GM23338 (cell line): ENCODE data around the gene UQCC2. TPM values are rescaled to one million over a fixed set of nuclear protein-coding genes. Genes with fewer than 3 reads are reported as not detected.

Experiments
- ATAC-seq: fragments of 200-7000 bp; cut with Tn5 transposase; 3 replicates; pipeline ENCODE4 v1.9.1; 2020
- DNase-seq: peaks from one replicate; pipeline ENCODE4 v3.0.0-alpha.2; 2015; ENCODE audit warnings: low spot score
- H2AFZ ChIP-seq: fragments of 200-600 bp; sonication (generic); 2 replicates; pipeline ENCODE4 v1.8.0; 2016; ENCODE audit warnings: antibody characterized with exemption, mild to moderate bottlenecking, moderate library complexity
- H3F3A ChIP-seq: fragments of 200-600 bp; sonication (generic); replicated peaks from 2 replicates; pipeline ENCODE4 v1.8.0; 2017; ENCODE audit warnings: antibody characterized with exemption, mixed run types, low read depth
- H3K27ac ChIP-seq: fragments of 200-600 bp; sonication (generic); 2 replicates; pipeline ENCODE4 v1.6.1; 2016; ENCODE audit warnings: low read depth
- H3K27me3 ChIP-seq: fragments of 200-600 bp; sonication (generic); 2 replicates; pipeline ENCODE4 v1.8.0; 2016; ENCODE audit warnings: mild to moderate bottlenecking, mixed run types, moderate library complexity; ENCODE audit not compliant: insufficient read depth
- H3K36me3 ChIP-seq: fragments of 200-600 bp; sonication (generic); 2 replicates; pipeline ENCODE4 v1.8.0; 2016; ENCODE audit warnings: mild to moderate bottlenecking; ENCODE audit not compliant: insufficient read depth
- H3K4me1 ChIP-seq: fragments of 200-600 bp; sonication (generic); 2 replicates; pipeline ENCODE4 v1.8.0; 2016; ENCODE audit warnings: mild to moderate bottlenecking, moderate library complexity; ENCODE audit not compliant: insufficient read depth
- H3K4me2 ChIP-seq: fragments of 200-600 bp; sonication (generic); 2 replicates; pipeline ENCODE4 v1.7.1; 2017; ENCODE audit warnings: mixed run types
- H3K4me3 ChIP-seq: fragments of 200-600 bp; sonication (generic); 2 replicates; pipeline ENCODE4 v1.6.1; 2016; ENCODE audit warnings: mixed run types
- H3K79me2 ChIP-seq: fragments of 200-600 bp; sonication (generic); replicated peaks from 2 replicates; pipeline ENCODE4 v1.8.0; 2017; ENCODE audit warnings: mild to moderate bottlenecking; ENCODE audit not compliant: insufficient read depth
- H3K9me2 ChIP-seq: fragments of 200-600 bp; sonication (generic); 2 replicates; pipeline ENCODE4 v1.8.0; 2017; ENCODE audit not compliant: insufficient read depth
- H4K20me1 ChIP-seq: fragments of 200-600 bp; sonication (generic); replicated peaks from 2 replicates; pipeline ENCODE4 v1.8.0; 2017; ENCODE audit warnings: mild to moderate bottlenecking; ENCODE audit not compliant: insufficient read depth
- H3K27ac Mint-ChIP-seq: 2 replicates; pipeline ENCODE4 v1.8.0; 2020; ENCODE audit warnings: inconsistent platforms, mild to moderate bottlenecking, moderate library complexity, mixed read lengths
- H3K27me3 Mint-ChIP-seq: 3 replicates; pipeline ENCODE4 v1.8.0; 2022; ENCODE audit warnings: low read depth, mild to moderate bottlenecking, moderate library complexity, mixed read lengths, inconsistent platforms; ENCODE audit not compliant: insufficient read depth, poor library complexity
- H3K36me3 Mint-ChIP-seq: 3 replicates; pipeline ENCODE4 v1.8.0; 2021; ENCODE audit warnings: low read depth, mild to moderate bottlenecking, inconsistent platforms, moderate library complexity, mixed read lengths
- H3K4me1 Mint-ChIP-seq: 3 replicates; pipeline ENCODE4 v1.8.0; 2020; ENCODE audit warnings: mild to moderate bottlenecking, inconsistent platforms, mixed read lengths
- H3K4me3 Mint-ChIP-seq: 3 replicates; pipeline ENCODE4 v1.8.0; 2021; ENCODE audit warnings: moderate library complexity, mild to moderate bottlenecking, inconsistent platforms, mixed read lengths
- H3K9me3 Mint-ChIP-seq: 3 replicates; pipeline ENCODE4 v1.8.0; 2020; ENCODE audit warnings: moderate library complexity, mild to moderate bottlenecking, inconsistent platforms, mixed read lengths
- EZH2phosphoT487 ChIP-seq: fragments of 200-600 bp; sonication (generic); IDR thresholded peaks from one replicate; pipeline ENCODE4 v1.8.1; 2018; ENCODE audit warnings: antibody characterized with exemption; ENCODE audit not compliant: unreplicated experiment
- JUNB ChIP-seq: IDR thresholded peaks from one replicate; pipeline ENCODE4 v1.6.1; 2016; ENCODE audit warnings: antibody characterized with exemption; ENCODE audit not compliant: unreplicated experiment
- NANOG ChIP-seq: IDR thresholded peaks from 2 replicates; pipeline ENCODE4 v1.6.1; 2016; ENCODE audit warnings: antibody characterized with exemption, borderline replicate concordance
- POLR2AphosphoS5 ChIP-seq: IDR thresholded peaks from 2 replicates; pipeline ENCODE4 v1.6.1; 2016; ENCODE audit warnings: antibody characterized with exemption, low read depth
- STAT1 ChIP-seq: IDR thresholded peaks from one replicate; pipeline ENCODE4 v1.6.1; 2016; ENCODE audit warnings: antibody characterized with exemption; ENCODE audit not compliant: unreplicated experiment
- ZNF114 ChIP-seq: fragments of 250-450 bp; sonication (Bioruptor Pico); IDR thresholded peaks from 2 replicates; pipeline ENCODE4 v1.5.0; 2020; ENCODE audit warnings: mild to moderate bottlenecking, moderate library complexity
- ZNF331 ChIP-seq: fragments of 250-450 bp; sonication (Bioruptor Pico); IDR thresholded peaks from 2 replicates; pipeline ENCODE4 v1.5.0; 2020; ENCODE audit warnings: low read depth, mild to moderate bottlenecking, moderate library complexity
- polyA plus RNA-seq: library from polyadenylated mRNA; unstranded; fragments of >200 nt; fragmentation: Nextera tagmentation; extraction: Ambion mirVana; gene quantifications from 2 replicates; pipeline ENCODE4 v1.2.1, GENCODE V29; 2016
- total RNA-seq: library from RNA; depleted of rRNA; stranded (reverse); fragments of >200 nt; shearing (Covaris generic); gene quantifications from 2 replicates; pipeline ENCODE4 v1.2.3, GENCODE V29; 2014
- TF ChIP-seq, protein P1 (sequence below): IDR thresholded peaks from 2 replicates; pipeline ENCODE4 v1.6.1; 2016; ENCODE audit warnings: antibody characterized with exemption

The UQCC2 gene
- total and polyA plus RNA-seq, 2 experiments from 2014 or later: 48.9 to 379 TPM

DNA sequence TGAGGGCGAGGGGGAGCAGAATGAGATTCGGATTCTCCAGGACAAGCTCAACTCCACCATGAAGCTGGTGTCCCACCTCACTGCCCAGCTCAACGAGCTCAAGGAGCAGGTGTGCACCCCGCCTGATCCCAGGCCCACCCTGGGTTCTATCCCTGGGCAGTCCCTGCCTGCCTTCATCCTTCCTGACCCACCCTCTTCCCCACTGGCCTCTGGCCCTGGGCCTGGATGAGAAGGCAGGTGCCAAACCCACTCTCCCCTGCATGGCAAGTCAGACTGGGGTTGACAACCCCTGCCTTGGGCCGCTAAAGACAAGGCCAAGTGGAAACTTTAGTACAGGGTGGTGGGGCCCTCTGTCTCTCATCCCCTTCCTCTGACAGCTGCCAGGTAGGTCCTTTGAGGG is 16.5 kb downstream of the UQCC2 start:
- Histone ChIP-seq H2AFZ (no peak overlapping the region), H3K4me1 (no peaks in the 10 kb centered on the region)
- peaks cover 29% of the 10 kb centered on the region for H3K4me1 Mint-ChIP-seq

DNA sequence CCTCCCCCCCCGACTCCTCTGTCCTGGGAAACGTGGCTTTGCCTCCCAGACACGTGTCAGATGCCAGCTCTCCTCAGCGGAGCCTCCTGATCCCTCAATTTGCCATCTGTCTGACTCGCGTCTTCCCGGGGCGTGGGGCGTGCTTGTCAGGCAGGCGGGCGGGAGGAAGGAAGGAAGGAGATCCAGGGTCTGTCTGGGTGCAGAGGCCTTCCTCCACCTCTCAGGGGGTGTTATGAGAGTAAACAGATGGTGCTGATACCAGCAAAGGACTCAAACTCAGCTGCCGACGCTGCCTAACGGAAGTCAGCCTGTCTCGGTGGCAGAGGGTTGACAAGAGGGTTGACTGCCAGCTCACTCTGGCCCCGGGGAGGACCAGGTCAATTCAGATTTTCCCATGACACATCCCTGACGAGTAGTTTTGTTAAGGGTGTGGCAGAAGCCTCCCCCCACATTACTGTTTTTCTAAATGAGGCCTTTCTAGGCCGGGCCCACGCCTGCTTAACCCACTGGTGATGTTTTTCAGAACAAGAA is 17.0 kb downstream of the UQCC2 start:
- Mint-ChIP-seq H3K27me3 (peaks cover 24% of the 10 kb centered on the region), H3K9me3 (no peaks in the 10 kb centered on the region), H3K4me1 (peaks cover 28% of the 10 kb centered on the region), H3K4me3 (no peak overlapping the region), H3K27ac (no peak overlapping the region), H3K36me3 (peaks cover 63% of the 10 kb centered on the region)
- Histone ChIP-seq H3F3A (no peaks in the 10 kb centered on the region), H3K4me2 (no peak overlapping the region), H3K79me2 (no peaks in the 10 kb centered on the region), H3K4me1 (no peaks in the 10 kb centered on the region), H3K4me3 (no peak overlapping the region), H2AFZ (no peak overlapping the region), H3K9me2 (no peaks in the 10 kb centered on the region), H3K27ac (no peak overlapping the region), H3K36me3 (peaks cover 9% of the 10 kb centered on the region; the same call in 1 of the 2 replicates), H3K27me3 (no peaks in the 10 kb centered on the region), H4K20me1 (peaks cover 2% of the 10 kb centered on the region; the same call in 1 of the 2 replicates)
- DNase-seq: no peak
- TF ChIP-seq POLR2AphosphoS5: no peak
- no peak for TF ChIP-seq ZNF331 (CRISPR knock-in tag)
- TF ChIP-seq, protein P1, sequence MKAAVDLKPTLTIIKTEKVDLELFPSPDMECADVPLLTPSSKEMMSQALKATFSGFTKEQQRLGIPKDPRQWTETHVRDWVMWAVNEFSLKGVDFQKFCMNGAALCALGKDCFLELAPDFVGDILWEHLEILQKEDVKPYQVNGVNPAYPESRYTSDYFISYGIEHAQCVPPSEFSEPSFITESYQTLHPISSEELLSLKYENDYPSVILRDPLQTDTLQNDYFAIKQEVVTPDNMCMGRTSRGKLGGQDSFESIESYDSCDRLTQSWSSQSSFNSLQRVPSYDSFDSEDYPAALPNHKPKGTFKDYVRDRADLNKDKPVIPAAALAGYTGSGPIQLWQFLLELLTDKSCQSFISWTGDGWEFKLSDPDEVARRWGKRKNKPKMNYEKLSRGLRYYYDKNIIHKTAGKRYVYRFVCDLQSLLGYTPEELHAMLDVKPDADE: no peak
- TF ChIP-seq JUNB: no peak
- TF ChIP-seq EZH2phosphoT487: no peak
- no peak for TF ChIP-seq NANOG
- no peak for TF ChIP-seq ZNF114 (CRISPR knock-in tag)
- no peak for ATAC-seq

More for the DNA sequence above, 16.5 kb downstream of the UQCC2 start:
- Mint-ChIP-seq H3K27ac (no peak overlapping the region), H3K9me3 (no peaks in the 10 kb centered on the region), H3K27me3 (peaks cover 24% of the 10 kb centered on the region), H3K4me3 (no peak overlapping the region), H3K36me3 (peaks cover 65% of the 10 kb centered on the region)
- H3K79me2 ChIP-seq: 0 out of 2 replicates have a peak, but pooled peaks cover 3% of the 10 kb centered on the region
- H3K9me2 ChIP-seq: no peaks in the 10 kb centered on the region
- ATAC-seq (no peak), DNase-seq (no peak)
- no peaks in the 10 kb centered on the region for H3F3A ChIP-seq
- H3K27ac ChIP-seq: no peak overlapping the region
- peaks cover 13% of the 10 kb centered on the region; the same call in 1 of the 2 replicates for H3K36me3 ChIP-seq
- no peak overlapping the region for H3K4me3 ChIP-seq
- H3K27me3 ChIP-seq: no peaks in the 10 kb centered on the region
- TF ChIP-seq POLR2AphosphoS5 (0 out of 2 replicates have a peak, but pooled peaks have one; percentile 13), STAT1 (no peak)
- H4K20me1 ChIP-seq: peaks cover 6% of the 10 kb centered on the region
- H3K4me2 ChIP-seq: no peak overlapping the region
